ENCODE measurements around the gene ELMO1.

ELMO1 gene

DNA sequence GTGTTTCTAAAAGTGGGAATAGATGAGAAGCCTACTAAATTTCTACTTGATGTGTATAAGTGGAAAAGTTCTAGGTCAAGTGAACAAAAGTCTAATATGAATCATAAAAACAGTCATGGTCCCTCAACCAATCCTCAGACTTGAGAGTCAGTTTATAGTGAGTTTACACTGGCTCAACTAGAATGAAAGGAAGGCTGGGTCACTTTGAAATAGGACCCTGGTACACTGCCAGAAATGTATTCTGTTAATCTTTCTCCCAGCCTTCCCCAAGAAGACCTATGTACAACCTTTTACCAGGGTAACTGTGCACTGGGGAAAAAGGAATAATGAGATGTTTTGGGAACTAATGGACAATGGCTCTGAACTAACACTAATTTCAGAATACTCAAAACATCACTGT is 17.3 kb downstream of the ELMO1 start:
- CTCF ChIA-PET: no interaction called here
- no peak for TF ChIP-seq SP1 (IDR thresholded peaks at IDR 0.05)
- no peak for TF ChIP-seq HDGF (IDR thresholded peaks at IDR 0.05; ENCODE audit: borderline replicate concordance)
- TF ChIP-seq SUZ12 (IDR thresholded peaks at IDR 0.05): no peak
- no peak for TF ChIP-seq BHLHE40 (IDR thresholded peaks at IDR 0.05; ENCODE audit: borderline replicate concordance)
- DNase-seq (ENCODE audit: extremely low spot score): no peak
- POLR2A ChIA-PET: no interaction called here

DNA sequence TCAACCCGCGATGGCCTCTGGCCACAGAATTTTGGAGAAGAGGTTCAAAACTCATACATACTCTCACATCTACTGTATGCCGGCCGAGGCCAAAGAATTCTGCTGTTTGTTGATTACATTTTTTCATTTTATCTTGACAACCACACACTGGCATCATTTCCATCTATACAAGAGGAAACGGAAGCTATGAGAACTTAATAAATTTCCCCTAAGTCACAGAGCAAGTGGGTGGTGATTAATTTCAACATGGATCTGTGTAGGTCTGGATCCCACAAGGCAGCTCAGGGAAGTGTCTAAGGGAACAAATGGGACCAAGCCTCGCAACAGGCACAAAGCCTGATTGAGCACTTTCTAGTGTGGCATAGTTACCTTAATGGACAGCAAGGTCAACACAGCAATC is 18.0 kb downstream of the ELMO1 start:
- TF ChIP-seq FOXA1 (IDR thresholded peaks at IDR 0.05): no peak
- DNase-seq (ENCODE audit: extremely low spot score): no peak
- ChIA-PET CTCF (no interaction called here), POLR2A (no interaction called here)

DNA sequence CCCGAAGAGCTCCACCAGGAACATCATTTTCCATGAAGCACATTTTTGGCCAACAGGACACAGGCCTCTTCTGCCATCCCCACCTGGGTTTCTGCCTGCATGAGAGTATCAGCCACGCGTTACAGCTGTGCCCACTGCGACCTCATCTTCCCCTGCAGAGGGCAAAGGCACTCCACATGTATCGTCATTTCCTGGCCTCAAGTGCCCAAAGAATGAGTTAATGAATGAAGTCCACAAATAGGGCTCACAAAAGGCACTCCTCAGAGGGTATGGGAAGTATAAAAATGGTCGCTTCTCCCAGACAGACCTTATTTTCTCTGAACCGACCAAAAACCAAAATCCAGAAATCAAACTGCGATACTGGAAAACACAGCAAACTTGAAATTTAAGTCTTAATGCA is 18.5 kb downstream of the ELMO1 start:
- TF ChIP-seq FOXK2 (IDR thresholded peaks at IDR 0.05) (no peak), ZNF384 (IDR thresholded peaks at IDR 0.05) (no peak), TARDBP (IDR thresholded peaks at IDR 0.05) (no peak), FOXA1 (IDR thresholded peaks at IDR 0.05) (no peak), HDGF (IDR thresholded peaks at IDR 0.05; ENCODE audit: borderline replicate concordance) (no peak), SP1 (IDR thresholded peaks at IDR 0.05) (no peak), FOXM1 (IDR thresholded peaks at IDR 0.05; ENCODE audit: borderline replicate concordance) (no peak), CTBP1 (IDR thresholded peaks at IDR 0.05; ENCODE audit: borderline replicate concordance) (no peak)
- no peak for DNase-seq (ENCODE audit: extremely low spot score)
- ChIA-PET POLR2A (no interaction called here), CTCF (no interaction called here)

DNA sequence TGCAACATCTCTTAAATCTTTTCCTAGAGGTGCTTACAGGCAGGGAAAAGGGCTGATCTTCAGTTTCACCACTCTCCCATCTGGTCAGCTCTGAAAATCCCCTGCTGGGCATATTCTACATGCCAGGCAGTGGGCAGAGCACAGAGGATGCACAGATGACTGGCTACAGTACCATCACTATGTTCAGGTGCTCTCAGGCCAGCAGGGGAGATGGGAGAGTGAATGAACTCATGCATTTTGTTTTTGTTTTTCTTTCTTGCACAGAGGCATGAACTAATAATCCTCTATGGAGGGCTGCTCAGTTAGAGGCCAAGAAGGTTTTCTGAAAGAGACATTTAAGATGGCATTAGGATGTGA is 19.3 kb downstream of the ELMO1 start:
- TF ChIP-seq SP1 (IDR thresholded peaks at IDR 0.05): no peak
- no peak for TF ChIP-seq L3MBTL2 (conservative IDR thresholded peaks at IDR 0.05)
- TF ChIP-seq FOXK2 (IDR thresholded peaks at IDR 0.05): no peak
- TF ChIP-seq, protein P1, sequence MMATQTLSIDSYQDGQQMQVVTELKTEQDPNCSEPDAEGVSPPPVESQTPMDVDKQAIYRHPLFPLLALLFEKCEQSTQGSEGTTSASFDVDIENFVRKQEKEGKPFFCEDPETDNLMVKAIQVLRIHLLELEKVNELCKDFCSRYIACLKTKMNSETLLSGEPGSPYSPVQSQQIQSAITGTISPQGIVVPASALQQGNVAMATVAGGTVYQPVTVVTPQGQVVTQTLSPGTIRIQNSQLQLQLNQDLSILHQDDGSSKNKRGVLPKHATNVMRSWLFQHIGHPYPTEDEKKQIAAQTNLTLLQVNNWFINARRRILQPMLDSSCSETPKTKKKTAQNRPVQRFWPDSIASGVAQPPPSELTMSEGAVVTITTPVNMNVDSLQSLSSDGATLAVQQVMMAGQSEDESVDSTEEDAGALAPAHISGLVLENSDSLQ (IDR thresholded peaks at IDR 0.05): no peak
- TF ChIP-seq LEF1 (IDR thresholded peaks at IDR 0.05; ENCODE audit: borderline replicate concordance): no peak
- no peak for TF ChIP-seq ZNF384 (IDR thresholded peaks at IDR 0.05)
- no peak for TF ChIP-seq SUZ12 (IDR thresholded peaks at IDR 0.05)
- no peak for TF ChIP-seq FOXM1 (IDR thresholded peaks at IDR 0.05; ENCODE audit: borderline replicate concordance)
- TF ChIP-seq FOXA1 (IDR thresholded peaks at IDR 0.05): no peak
- TF ChIP-seq ELF4 (IDR thresholded peaks at IDR 0.05): no peak
- TF ChIP-seq TARDBP (IDR thresholded peaks at IDR 0.05): no peak
- ChIA-PET POLR2A (no interaction called here), CTCF (no interaction called here)

DNA sequence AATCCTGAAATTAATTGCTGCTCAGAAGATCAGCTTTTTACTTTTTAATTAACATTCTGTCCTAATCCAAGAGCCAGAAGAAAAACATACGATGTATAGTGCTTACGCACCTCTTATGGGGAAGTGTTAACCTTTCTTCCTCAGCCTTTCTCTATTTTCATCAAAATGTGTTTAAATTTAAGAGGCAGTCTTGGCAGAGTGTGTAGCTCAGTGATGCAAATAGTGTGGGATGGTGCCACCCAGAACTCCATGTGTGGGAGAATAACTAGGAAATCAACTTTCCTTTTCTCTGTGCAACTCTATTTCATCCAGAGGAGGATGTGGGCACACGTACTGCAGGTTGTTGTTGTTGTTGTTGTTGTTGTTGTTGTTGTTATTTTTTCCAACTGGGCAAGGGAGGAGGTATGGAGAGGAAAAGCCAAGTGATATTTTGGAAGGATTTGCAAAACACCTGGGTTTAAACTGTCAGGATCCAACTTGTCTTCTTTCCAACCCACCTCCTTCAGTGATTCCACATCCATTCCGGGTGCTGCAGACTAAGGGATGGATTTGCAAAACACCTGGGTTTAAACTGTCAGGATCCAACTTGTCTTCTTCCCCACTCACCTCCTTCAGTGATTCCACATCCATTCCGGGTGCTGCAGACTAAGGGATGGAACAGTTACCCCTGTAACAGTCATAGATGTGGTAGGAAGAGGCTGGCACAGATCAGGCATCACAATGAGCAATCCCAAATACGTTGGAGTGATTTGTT is 19.8 kb downstream of the ELMO1 start:
- POLR2A ChIA-PET: no interaction called here
- CTCF ChIA-PET: no interaction called here
- TF ChIP-seq CTBP1 (IDR thresholded peaks at IDR 0.05; ENCODE audit: borderline replicate concordance): no peak
- TF ChIP-seq ELF4 (IDR thresholded peaks at IDR 0.05): no peak
- no peak for TF ChIP-seq HDGF (IDR thresholded peaks at IDR 0.05; ENCODE audit: borderline replicate concordance)
- TF ChIP-seq, protein P1 (IDR thresholded peaks at IDR 0.05): no peak
- no peak for TF ChIP-seq FOXM1 (IDR thresholded peaks at IDR 0.05; ENCODE audit: borderline replicate concordance)
- no peak for TF ChIP-seq BHLHE40 (IDR thresholded peaks at IDR 0.05; ENCODE audit: borderline replicate concordance)
- TF ChIP-seq FOXA1 (IDR thresholded peaks at IDR 0.05): no peak
- no peak for TF ChIP-seq ZNF384 (IDR thresholded peaks at IDR 0.05)
- TF ChIP-seq ARNT (IDR thresholded peaks at IDR 0.05): no peak
- no peak for TF ChIP-seq TARDBP (IDR thresholded peaks at IDR 0.05)
- no peak for TF ChIP-seq FOXK2 (IDR thresholded peaks at IDR 0.05)
- TF ChIP-seq L3MBTL2 (conservative IDR thresholded peaks at IDR 0.05): no peak
- TF ChIP-seq NFRKB (IDR thresholded peaks at IDR 0.05): no peak
- no peak for TF ChIP-seq LEF1 (IDR thresholded peaks at IDR 0.05; ENCODE audit: borderline replicate concordance)
- no peak for TF ChIP-seq SP1 (IDR thresholded peaks at IDR 0.05)
- DNase-seq (ENCODE audit: extremely low spot score): no peak

More for the DNA sequence above, 19.3 kb downstream of the ELMO1 start:
- no peak for DNase-seq (ENCODE audit: extremely low spot score)

DNA sequence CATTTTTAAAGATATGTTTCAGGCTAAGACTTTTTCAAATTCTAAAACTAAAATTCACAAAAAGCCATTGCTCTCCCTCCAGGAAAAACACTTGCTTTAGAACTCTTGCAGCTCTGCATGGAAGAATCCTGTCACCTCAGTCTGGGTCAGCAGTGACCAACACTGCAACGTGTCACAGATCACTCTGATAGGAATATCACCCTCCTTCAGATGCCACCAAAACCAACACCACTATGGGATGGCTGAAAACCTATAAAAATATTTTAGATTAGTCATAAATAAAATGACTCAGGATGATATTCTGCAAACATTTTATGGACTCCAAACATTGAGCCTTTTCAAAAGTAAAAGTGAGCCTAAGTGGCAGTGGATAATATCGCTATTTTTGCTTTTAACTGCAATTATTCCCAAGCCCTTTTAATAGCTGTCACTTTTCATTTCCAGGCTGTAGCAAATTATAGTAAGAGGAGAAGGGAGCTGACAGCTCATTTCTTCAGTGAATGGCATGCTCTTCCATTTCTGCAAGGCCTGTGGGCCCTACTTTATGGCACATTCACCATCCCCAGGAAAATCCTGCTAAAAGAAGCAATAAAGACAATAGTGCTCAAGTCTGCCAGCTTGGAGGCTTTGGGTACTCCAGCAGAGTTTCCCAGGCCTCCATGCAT is 21.3 kb downstream of the ELMO1 start:
- ChIA-PET CTCF (no interaction called here), POLR2A (no interaction called here)
- no peak for TF ChIP-seq FOXK2 (IDR thresholded peaks at IDR 0.05)
- TF ChIP-seq TARDBP (IDR thresholded peaks at IDR 0.05): no peak
- TF ChIP-seq FOXM1 (IDR thresholded peaks at IDR 0.05; ENCODE audit: borderline replicate concordance): no peak
- TF ChIP-seq, protein P1 (IDR thresholded peaks at IDR 0.05): no peak
- no peak for TF ChIP-seq CTBP1 (IDR thresholded peaks at IDR 0.05; ENCODE audit: borderline replicate concordance)
- TF ChIP-seq LEF1 (IDR thresholded peaks at IDR 0.05; ENCODE audit: borderline replicate concordance): no peak
- TF ChIP-seq BHLHE40 (IDR thresholded peaks at IDR 0.05; ENCODE audit: borderline replicate concordance): no peak
- TF ChIP-seq ARNT (IDR thresholded peaks at IDR 0.05): no peak
- no peak for TF ChIP-seq NFRKB (IDR thresholded peaks at IDR 0.05)
- no peak for TF ChIP-seq L3MBTL2 (conservative IDR thresholded peaks at IDR 0.05)
- no peak for DNase-seq (ENCODE audit: extremely low spot score)
